MCF 10A (cell line): ENCODE results near the gene HIGD1A. TPM values are rescaled to one million over a fixed set of nuclear protein-coding genes. Genes with fewer than 3 reads are reported as not detected.

Source experiments
- BruUV-seq: library from RNA; stranded (reverse); fragments of 400-500 nt; replicated peaks from 2 replicates; lab custom pipeline; 2021; lab: Mats Ljungman, UMichigan
- CTCF ChIA-PET: fragments of 300-600 bp; sonication (Branson Sonifier 250); formaldehyde crosslinking; extraction: SDS; loops from one replicate; lab custom pipeline; 2021; ENCODE audit warnings: antibody characterized with exemption, inconsistent platforms; lab: Yijun Ruan, JAX
- POLR2A ChIA-PET: fragments of 300-600, 350-650 bp; sonication (Branson Sonifier 250); formaldehyde crosslinking; extraction: SDS; loops from one replicate; lab custom pipeline; 2020; ENCODE audit warnings: antibody characterized with exemption, inconsistent platforms; lab: Yijun Ruan, JAX
- DNase-seq: peaks from one replicate; pipeline ENCODE4 v3.0.0-alpha.2; 2018; ENCODE audit not compliant: unreplicated experiment
- H3K27ac Mint-ChIP-seq: one replicate; pipeline ENCODE4 v1.8.0; 2022; ENCODE audit warnings: mild to moderate bottlenecking, low read depth, mixed read lengths; ENCODE audit not compliant: unreplicated experiment
- H3K27me3 Mint-ChIP-seq: one replicate; pipeline ENCODE4 v1.8.0; 2022; ENCODE audit warnings: mixed read lengths; ENCODE audit not compliant: insufficient read depth, unreplicated experiment
- H3K36me3 Mint-ChIP-seq: one replicate; pipeline ENCODE4 v1.8.0; 2022; ENCODE audit warnings: mild to moderate bottlenecking, moderate library complexity, mixed read lengths; ENCODE audit not compliant: insufficient read depth, unreplicated experiment
- H3K4me1 Mint-ChIP-seq: one replicate; pipeline ENCODE4 v1.8.0; 2022; ENCODE audit warnings: mixed read lengths; ENCODE audit not compliant: insufficient read depth, unreplicated experiment
- H3K4me3 Mint-ChIP-seq: one replicate; pipeline ENCODE4 v1.8.0; 2022; ENCODE audit warnings: mild to moderate bottlenecking, moderate library complexity, mixed read lengths; ENCODE audit not compliant: unreplicated experiment
- H3K9me3 Mint-ChIP-seq: one replicate; pipeline ENCODE4 v1.8.0; 2022; ENCODE audit warnings: mixed read lengths; ENCODE audit not compliant: unreplicated experiment
- CTCF ChIP-seq: fragments of 200-600 bp; IDR thresholded peaks from one replicate; pipeline ENCODE4 v1.8.0; 2022; ENCODE audit warnings: antibody characterized with exemption, mild to moderate bottlenecking; ENCODE audit not compliant: unreplicated experiment
- intact Hi-C: fragments of 100-400 bp; cut with micrococcal nuclease; formaldehyde crosslinking; loops from 2 replicates; pipeline ENCODE4 v1.14.1; 2022
- total RNA-seq: library from RNA; stranded (reverse); gene quantifications from 2 replicates; pipeline ENCODE4 v1.2.3, GENCODE V29; 2022

The HIGD1A gene
- total RNA-seq, 1 experiment from 2014 or later = 140 TPM

DNA sequence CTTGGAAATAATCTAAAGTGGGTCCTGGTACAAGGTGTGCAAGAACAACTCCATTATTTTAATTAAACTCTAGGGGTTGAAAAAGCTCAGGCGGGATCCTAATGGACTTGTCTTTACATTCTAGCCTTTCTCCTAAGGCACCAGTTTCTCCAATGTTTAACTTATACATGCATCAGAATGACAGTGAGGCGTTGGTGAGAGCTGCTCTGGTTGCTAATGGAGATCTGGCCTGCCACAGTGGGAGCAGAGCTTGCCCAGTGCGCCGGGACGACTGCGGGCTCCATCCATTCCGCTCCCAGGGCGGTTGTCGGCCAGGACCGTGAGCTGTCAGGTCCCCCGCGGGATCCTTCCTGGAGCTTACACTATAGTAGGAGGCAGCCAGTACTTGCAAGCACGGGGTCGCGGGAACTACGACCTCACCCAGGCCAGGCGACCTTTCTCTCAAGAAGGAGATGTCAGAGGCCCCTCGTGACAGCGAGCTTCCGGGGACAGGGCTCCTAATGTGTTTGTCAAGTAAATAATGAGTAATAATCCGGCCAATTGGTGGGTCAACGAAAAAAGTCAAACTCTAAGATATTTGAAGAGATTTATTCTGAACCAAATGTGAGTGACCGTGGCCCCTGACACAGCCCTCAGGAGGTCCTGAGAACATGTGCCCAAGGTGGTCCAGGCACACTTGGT is 991 bp upstream of the HIGD1A start:
- Mint-ChIP-seq H3K27me3 (no peaks in the 10 kb centered on the region), H3K27ac (peak overlapping the region; percentile 90), H3K4me1 (peaks cover 20% of the 10 kb centered on the region), H3K4me3 (peak overlapping the region; percentile 92), H3K36me3 (peaks cover 32% of the 10 kb centered on the region), H3K9me3 (no peaks in the 10 kb centered on the region)
- ChIA-PET CTCF (interaction anchor here (0.5 to 1.6 kb wide), 3 partner anchors 10 to 25 kb away, joined by 3 to 5 read pairs (median 3); no protein-coding TSS in a partner anchor), POLR2A (interaction anchor here (0.6 to 7.3 kb wide), 14 partner anchors 9 to 896 kb away, joined by 3 to 104 read pairs (median 13); no protein-coding TSS in a partner anchor)
- intact Hi-C loops = no loop called here
- no peak for DNase-seq
- no peak for TF ChIP-seq CTCF
- no TSS peak for BruUV-seq

- intact Hi-C loops = loop anchor here (5.0 kb wide), 1 partner anchor 33 kb away; no protein-coding TSS in a partner anchor
- H3K27me3 Mint-ChIP-seq = no peaks in the 10 kb centered on the region
- TSS peak; percentile 86 for BruUV-seq
Measured at GRCh38 chr3:42804831-42805132, 492 bp upstream of the HIGD1A start.

DNA sequence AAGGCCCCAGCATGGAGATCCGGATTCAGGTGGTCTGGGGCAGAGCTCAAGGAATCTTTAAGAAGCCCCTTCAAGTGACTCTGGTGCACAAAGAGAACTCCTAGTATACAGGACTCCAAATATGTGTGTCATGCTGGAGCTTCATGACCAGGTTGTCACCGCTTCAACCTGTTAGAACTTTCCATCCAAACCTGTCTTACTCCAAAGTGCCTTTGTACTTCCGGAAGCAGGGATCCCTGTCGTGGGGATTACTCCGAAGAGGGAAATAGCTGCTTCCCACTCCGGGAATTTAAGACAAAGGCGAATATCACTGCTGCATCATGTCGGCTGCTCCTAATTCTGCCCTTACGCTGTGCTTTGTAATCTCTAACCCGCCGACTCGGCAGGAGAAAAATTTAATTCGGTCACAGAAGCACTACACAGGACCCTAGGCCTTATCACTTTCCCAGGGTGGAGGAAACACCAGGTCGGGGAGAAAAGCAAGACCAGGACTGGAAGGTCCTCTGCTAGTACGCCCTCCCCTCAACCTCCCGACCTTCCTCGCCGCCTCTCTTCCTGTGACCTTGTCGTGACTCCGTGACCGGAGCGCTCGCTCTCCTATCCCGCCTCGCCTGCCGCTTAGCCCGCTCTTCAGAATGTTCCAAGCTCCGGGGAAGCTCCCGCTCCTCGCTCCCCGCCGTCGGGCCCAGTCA is 730 bp downstream of the HIGD1A start:
- H3K36me3 Mint-ChIP-seq = peaks cover 32% of the 10 kb centered on the region
- TF ChIP-seq CTCF = no peak
- BruUV-seq = no TSS peak
- DNase-seq = peak; percentile 42
- peak overlapping the region; percentile 90 for H3K27ac Mint-ChIP-seq
- intact Hi-C loops = loop anchor here (5.0 kb wide), 1 partner anchor 34 kb away; no protein-coding TSS in a partner anchor
- POLR2A ChIA-PET = interaction anchor here (0.6 to 7.3 kb wide), 22 partner anchors 10 to 644 kb away, joined by 3 to 104 read pairs (median 8); partner anchors contain the start of genes NKTR, SEC22C and SS18L2
- H3K27me3 Mint-ChIP-seq = no peaks in the 10 kb centered on the region
- H3K4me3 Mint-ChIP-seq = peak overlapping the region; percentile 92
- CTCF ChIA-PET = interaction anchor here (0.7 to 1.6 kb wide), 7 partner anchors 9 to 25 kb away, joined by 3 to 6 read pairs (median 3); no protein-coding TSS in a partner anchor
- H3K4me1 Mint-ChIP-seq = peaks cover 22% of the 10 kb centered on the region
- no peaks in the 10 kb centered on the region for H3K9me3 Mint-ChIP-seq

More at GRCh38 chr3:42804831-42805132, 492 bp upstream of the HIGD1A start:
- Mint-ChIP-seq H3K4me3 (peak overlapping the region; percentile 92), H3K36me3 (peaks cover 32% of the 10 kb centered on the region), H3K27ac (peak overlapping the region; percentile 90), H3K4me1 (peaks cover 22% of the 10 kb centered on the region), H3K9me3 (no peaks in the 10 kb centered on the region)
- DNase-seq = no peak
- CTCF ChIA-PET = interaction anchor here (0.6 to 1.6 kb wide), 3 partner anchors 10 to 26 kb away, joined by 3 to 5 read pairs (median 3); no protein-coding TSS in a partner anchor
- TF ChIP-seq CTCF = no peak
- POLR2A ChIA-PET = interaction anchor here (0.6 to 7.3 kb wide), 13 partner anchors 10 to 895 kb away, joined by 3 to 104 read pairs (median 16); no protein-coding TSS in a partner anchor
